Mucosa of descending colon (tissue), 3 donors: Measurements from ENCODE around the gene DPEP1. TPM values are rescaled to one million over a fixed set of nuclear protein-coding genes. Genes with fewer than 3 reads are reported as not detected.
"Not testable (repeated sequence)": the region's sequence is repeated elsewhere in the genome, so short reads cannot be mapped to it uniquely, and the experiment has no call there.

ENCODE experiments used
- ATAC-seq: fragments of 200-7000 bp; cut with Tn5 transposase; one replicate; pipeline ENCODE4 v1.9.1; 2020; ENCODE audit warnings: mild to moderate bottlenecking, moderate library complexity
- DNase-seq, 3 donors: peaks; one replicate each; pipeline ENCODE4 v3.0.0-alpha.2; 2020
- H3K36me3 ChIP-seq: fragments of 200-600 bp; one replicate; pipeline ENCODE4 v1.8.0; 2021; ENCODE audit warnings: low read depth, mild to moderate bottlenecking
- H3K4me1 ChIP-seq: fragments of 200-600 bp; one replicate; pipeline ENCODE4 v1.8.0; 2021; ENCODE audit warnings: low read depth, mild to moderate bottlenecking
- H3K4me3 ChIP-seq: fragments of 200-600 bp; one replicate; pipeline ENCODE4 v1.8.0; 2021; ENCODE audit warnings: mild to moderate bottlenecking
- H3K9me3 ChIP-seq: fragments of 200-600 bp; one replicate; pipeline ENCODE4 v1.8.0; 2021; ENCODE audit warnings: mild to moderate bottlenecking
- intact Hi-C, 2 donors: fragments of 100-400 bp; cut with DNase I in 1 of 2; cut with micrococcal nuclease in 1 of 2; formaldehyde crosslinking; loops; one replicate each; pipeline versions ENCODE4 v1.11.0 to v1.11.1; 2022; cut with DNase I, micrococcal nuclease
- total RNA-seq, 3 donors: library from RNA; stranded (reverse); fragmentation: NEBNext Ultra II Directional in 2 of 3; extraction: Animal tissue kit (Norgen Biotek cat#: 25700) in 2 of 3; gene quantifications; one replicate each; pipeline versions ENCODE4 v1.2.1 to v1.2.4, GENCODE V29; 2021 to 2023
- TF ChIP-seq, protein P1 (sequence below): fragments of 200-600 bp; IDR thresholded peaks from one replicate; pipeline ENCODE4 v1.8.0; 2022; ENCODE audit warnings: antibody characterized with exemption, mild to moderate bottlenecking
- donor health status: DM: no; HTN: no; CAD: no; lungs with moderate emphysema.
- donor health status: DM: no; HTN: no; CAD: no.
- donor health status: DM: no; HTN: yes; CAD: no.

The DPEP1 gene
- total RNA-seq, 3 donors from 2014 or later = 0.28 to 2.0 TPM; not detected in 1

GRCh38 chr16:89586853-89587252, 26.6 kb upstream of the DPEP1 start:
- Histone ChIP-seq H3K9me3 (no peaks in the 10 kb centered on the region), H3K4me3 (no peak overlapping the region), H3K4me1 (no peaks in the 10 kb centered on the region), H3K36me3 (no peaks in the 10 kb centered on the region)
- TF ChIP-seq, protein P1, sequence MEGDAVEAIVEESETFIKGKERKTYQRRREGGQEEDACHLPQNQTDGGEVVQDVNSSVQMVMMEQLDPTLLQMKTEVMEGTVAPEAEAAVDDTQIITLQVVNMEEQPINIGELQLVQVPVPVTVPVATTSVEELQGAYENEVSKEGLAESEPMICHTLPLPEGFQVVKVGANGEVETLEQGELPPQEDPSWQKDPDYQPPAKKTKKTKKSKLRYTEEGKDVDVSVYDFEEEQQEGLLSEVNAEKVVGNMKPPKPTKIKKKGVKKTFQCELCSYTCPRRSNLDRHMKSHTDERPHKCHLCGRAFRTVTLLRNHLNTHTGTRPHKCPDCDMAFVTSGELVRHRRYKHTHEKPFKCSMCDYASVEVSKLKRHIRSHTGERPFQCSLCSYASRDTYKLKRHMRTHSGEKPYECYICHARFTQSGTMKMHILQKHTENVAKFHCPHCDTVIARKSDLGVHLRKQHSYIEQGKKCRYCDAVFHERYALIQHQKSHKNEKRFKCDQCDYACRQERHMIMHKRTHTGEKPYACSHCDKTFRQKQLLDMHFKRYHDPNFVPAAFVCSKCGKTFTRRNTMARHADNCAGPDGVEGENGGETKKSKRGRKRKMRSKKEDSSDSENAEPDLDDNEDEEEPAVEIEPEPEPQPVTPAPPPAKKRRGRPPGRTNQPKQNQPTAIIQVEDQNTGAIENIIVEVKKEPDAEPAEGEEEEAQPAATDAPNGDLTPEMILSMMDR = no peak
- intact Hi-C loops = no loop called here
- DNase-seq (peak in 1 of 3 donors; percentile 68), ATAC-seq (peak; percentile 77)

- H3K4me3 ChIP-seq, H3K4me1 ChIP-seq, ATAC-seq, H3K36me3 ChIP-seq, intact Hi-C loops, DNase-seq, H3K9me3 ChIP-seq: not testable (repeated sequence)
These were observed 25.8 kb upstream of the DPEP1 start for GRCh38 chr16:89587676-89588075.

DNA sequence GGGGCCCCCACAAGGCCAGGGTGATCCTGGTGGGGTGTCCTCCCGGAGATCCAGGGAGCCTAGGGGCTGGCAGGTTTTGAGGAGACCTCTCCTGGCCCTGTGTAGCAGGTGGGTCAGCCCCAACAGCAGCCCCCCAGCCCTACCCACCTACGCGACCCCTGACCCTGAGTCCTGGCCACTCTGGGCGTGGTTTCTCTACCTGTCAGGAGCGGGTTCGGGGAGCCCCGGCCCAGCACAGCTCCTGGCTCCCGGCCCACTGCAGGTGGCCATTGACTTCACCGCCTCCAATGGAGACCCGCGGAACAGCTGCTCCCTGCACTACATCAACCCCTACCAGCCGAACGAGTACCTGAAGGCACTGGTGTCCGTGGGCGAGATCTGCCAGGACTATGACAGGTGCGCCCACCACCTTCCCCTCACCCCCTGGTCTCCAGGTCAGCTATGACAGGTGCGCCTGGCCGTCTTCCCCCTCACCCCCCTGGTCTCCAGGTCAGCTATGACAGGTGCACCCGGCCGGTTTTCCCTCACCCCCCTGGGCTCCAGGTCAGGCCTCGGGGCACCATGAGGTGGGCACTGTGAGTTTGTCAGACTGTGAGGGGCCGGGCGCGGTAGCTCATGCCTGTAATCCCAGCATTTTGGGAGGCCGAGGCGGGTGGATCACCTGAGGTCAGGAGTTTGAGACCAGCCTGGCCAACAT, 24.9 kb upstream of the DPEP1 start:
- no peaks in the 10 kb centered on the region for H3K9me3 ChIP-seq
- no peaks in the 10 kb centered on the region for H3K4me1 ChIP-seq
- DNase-seq (no peak), ATAC-seq (no peak)
- no peaks in the 10 kb centered on the region for H3K36me3 ChIP-seq
- no peak overlapping the region for H3K4me3 ChIP-seq
- intact Hi-C loops = no loop called here
- TF ChIP-seq, protein P1 = no peak

GRCh38 chr16:89589241-89589926, 24.1 kb upstream of the DPEP1 start:
- Histone ChIP-seq H3K9me3 (no peaks in the 10 kb centered on the region), H3K4me3 (no peak overlapping the region), H3K36me3 (no peaks in the 10 kb centered on the region), H3K4me1 (no peaks in the 10 kb centered on the region)
- TF ChIP-seq, protein P1 = no peak
- DNase-seq = no peak
- no peak for ATAC-seq
- intact Hi-C loops = no loop called here

GRCh38 chr16:89593841-89594240, 19.6 kb upstream of the DPEP1 start:
- H3K36me3 ChIP-seq = no peaks in the 10 kb centered on the region
- ATAC-seq = peak; percentile 54
- DNase-seq = no peak
- no peaks in the 10 kb centered on the region for H3K9me3 ChIP-seq
- TF ChIP-seq, protein P1 = no peak
- H3K4me3 ChIP-seq = no peak overlapping the region
- H3K4me1 ChIP-seq = no peaks in the 10 kb centered on the region
- intact Hi-C loops = no loop called here

DNA sequence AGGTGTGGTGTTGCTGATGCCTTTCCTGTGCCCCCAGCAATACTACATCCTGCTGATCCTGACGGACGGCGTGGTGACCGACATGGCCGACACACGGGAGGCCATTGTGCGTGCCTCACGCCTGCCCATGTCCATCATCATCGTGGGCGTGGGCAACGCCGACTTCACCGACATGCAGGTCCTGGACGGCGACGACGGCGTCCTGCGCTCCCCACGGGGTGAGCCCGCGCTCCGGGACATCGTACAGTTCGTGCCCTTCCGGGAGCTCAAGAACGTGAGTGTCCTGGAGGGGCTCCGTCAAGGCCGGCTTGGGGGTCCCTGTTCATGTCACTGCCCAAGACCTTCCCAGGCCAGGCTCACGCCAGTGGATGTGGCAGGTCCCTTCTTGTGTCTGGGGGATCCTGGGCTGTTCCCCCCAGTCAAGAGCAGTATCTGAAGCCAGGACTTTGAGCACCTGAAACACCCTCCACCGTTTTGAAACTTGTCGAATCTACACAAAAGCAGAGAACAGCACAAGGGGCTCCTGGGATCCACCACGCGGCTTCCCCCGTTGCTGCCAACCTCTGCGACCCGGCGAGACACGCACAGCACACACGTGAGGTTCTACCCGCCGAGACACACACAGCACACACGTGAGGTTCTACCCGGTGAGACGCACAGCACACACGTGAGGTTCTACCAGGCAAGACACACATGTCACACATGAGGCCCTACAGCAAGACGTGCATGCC, 17.9 kb upstream of the DPEP1 start:
- H3K4me1 ChIP-seq = no peaks in the 10 kb centered on the region
- no peak overlapping the region for H3K4me3 ChIP-seq
- no peak for DNase-seq
- intact Hi-C loops = no loop called here
- TF ChIP-seq, protein P1 = no peak
- H3K36me3 ChIP-seq = no peaks in the 10 kb centered on the region
- H3K9me3 ChIP-seq = no peaks in the 10 kb centered on the region
- no peak for ATAC-seq
